ENCODE results near the gene CCDC13.

- no peak for TF ChIP-seq POLR2A (IDR thresholded peaks at IDR 0.05; ENCODE audit: low read length)
- TF ChIP-seq GATA1 (IDR thresholded peaks at IDR 0.05; ENCODE audit: low read depth, low read length): no peak
Observed at GRCh38 chr3:42786631-42787030, 13.6 kb upstream of the CCDC13 start.

Measured in erythroblast (primary cell).